GM12892 (cell line): Measurements from ENCODE around the gene SMO.

ENCODE experiments used
- POLR2A ChIP-seq: IDR thresholded peaks from 2 replicates; pipeline ENCODE4 v1.6.1; 2011; ENCODE audit warnings: low read depth, low read length, control low read depth
- POLR2AphosphoS5 ChIP-seq: IDR thresholded peaks from 2 replicates; pipeline ENCODE4 v1.6.1; 2011; ENCODE audit warnings: low read depth, low read length, control low read depth
- TAF1 ChIP-seq: IDR thresholded peaks from 2 replicates; pipeline ENCODE4 v1.6.1; 2011; ENCODE audit warnings: low read depth, mild to moderate bottlenecking, control low read depth, low read length, borderline replicate concordance

DNA sequence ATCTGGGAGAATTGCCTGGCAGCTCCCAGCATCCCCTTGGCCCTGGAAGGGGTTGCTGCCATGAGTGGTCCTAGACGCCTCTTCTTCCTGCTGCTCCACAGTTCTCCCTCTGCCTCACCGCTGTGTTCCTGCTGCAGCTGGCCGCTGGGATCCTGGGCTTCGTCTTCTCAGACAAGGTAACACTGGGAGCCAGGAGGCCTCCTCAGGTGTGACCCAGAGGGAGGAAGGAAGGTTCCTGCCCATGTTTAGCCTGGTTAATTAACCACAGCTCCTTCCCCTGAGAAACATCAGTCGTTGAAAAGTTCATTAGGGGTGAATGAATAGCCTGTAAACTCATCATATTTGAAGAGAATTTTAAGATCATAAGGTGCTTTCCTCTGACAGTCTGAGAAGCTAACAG is 25.7 kb upstream of the SMO start:
- TF ChIP-seq POLR2AphosphoS5 (no peak), TAF1 (no peak), POLR2A (no peak)
